Measurements from ENCODE around the gene CHRND.

Gene CHRND

DNA sequence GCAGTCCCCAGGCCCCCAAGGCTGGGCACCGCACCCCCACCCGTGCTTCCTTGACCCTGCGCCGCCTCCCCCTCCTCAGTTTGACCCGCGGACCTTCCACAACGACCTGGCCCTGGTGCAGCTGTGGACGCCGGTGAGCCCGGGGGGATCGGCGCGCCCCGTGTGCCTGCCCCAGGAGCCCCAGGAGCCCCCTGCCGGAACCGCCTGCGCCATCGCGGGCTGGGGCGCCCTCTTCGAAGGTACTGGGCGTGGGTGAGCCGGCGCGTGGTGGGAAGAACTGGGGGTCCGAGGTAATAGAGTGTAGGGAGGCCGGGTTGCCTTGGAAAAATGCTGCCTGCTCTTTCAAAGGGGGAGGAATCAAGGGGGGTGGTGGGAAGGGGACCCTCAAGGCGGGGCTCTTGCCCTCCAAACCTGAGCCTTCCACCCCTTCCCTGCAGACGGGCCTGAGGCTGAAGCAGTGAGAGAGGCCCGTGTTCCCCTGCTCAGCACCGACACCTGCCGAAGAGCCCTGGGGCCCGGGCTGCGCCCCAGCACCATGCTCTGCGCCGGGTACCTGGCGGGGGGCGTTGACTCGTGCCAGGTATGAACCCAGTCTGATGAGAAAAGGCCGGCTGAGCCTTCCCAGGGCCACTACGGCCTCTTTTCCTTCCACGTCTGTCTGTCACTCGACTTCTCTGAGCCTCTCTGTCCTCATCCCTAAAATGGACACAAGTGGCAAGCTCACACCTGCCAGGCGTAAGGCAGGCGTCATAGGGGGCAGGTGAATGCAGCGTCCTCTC, 3.1 kb upstream of the CHRND start:
- peaks cover 62% of the 10 kb centered on the region for H3K27me3 ChIP-seq (ENCODE audit: control insufficient read depth, insufficient read depth, low read length)
- peaks cover 8% of the 10 kb centered on the region; the same call in 1 of the 2 replicates for H3K4me1 ChIP-seq (ENCODE audit: control insufficient read depth, insufficient read depth, low read length)
- no peak overlapping the region for H3K27ac ChIP-seq (ENCODE audit: low read depth, low read length)
- H3K36me3 ChIP-seq (ENCODE audit: control insufficient read depth, insufficient read depth, low read length): no peaks in the 10 kb centered on the region
- H3K9me3 ChIP-seq (ENCODE audit: control insufficient read depth, insufficient read depth, low read length): no peaks in the 10 kb centered on the region
- H3K4me3 ChIP-seq (ENCODE audit: low read depth, low read length): peak overlapping the region; percentile 39; the same call in 1 of the 2 replicates
- H3K9ac ChIP-seq (ENCODE audit: low read depth, low read length): no peak overlapping the region

DNA sequence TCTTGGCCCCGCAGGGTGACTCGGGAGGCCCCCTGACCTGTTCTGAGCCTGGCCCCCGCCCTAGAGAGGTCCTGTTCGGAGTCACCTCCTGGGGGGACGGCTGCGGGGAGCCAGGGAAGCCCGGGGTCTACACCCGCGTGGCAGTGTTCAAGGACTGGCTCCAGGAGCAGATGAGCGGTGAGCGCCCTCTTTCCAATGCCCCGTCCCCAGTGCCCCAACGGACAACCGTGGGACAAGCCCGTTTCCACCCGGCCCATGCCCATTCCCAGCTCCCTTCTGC, 2.6 kb upstream of the CHRND start:
- H3K36me3 ChIP-seq (ENCODE audit: control insufficient read depth, insufficient read depth, low read length): no peaks in the 10 kb centered on the region
- peak overlapping the region; percentile 68 for H3K4me3 ChIP-seq (ENCODE audit: low read depth, low read length)
- H3K4me1 ChIP-seq (ENCODE audit: control insufficient read depth, insufficient read depth, low read length): peaks cover 8% of the 10 kb centered on the region; the same call in 1 of the 2 replicates
- H3K9me3 ChIP-seq (ENCODE audit: control insufficient read depth, insufficient read depth, low read length): no peaks in the 10 kb centered on the region
- no peak overlapping the region for H3K9ac ChIP-seq (ENCODE audit: low read depth, low read length)
- no peak overlapping the region for H3K27ac ChIP-seq (ENCODE audit: low read depth, low read length)
- H3K27me3 ChIP-seq (ENCODE audit: control insufficient read depth, insufficient read depth, low read length): peaks cover 67% of the 10 kb centered on the region

DNA sequence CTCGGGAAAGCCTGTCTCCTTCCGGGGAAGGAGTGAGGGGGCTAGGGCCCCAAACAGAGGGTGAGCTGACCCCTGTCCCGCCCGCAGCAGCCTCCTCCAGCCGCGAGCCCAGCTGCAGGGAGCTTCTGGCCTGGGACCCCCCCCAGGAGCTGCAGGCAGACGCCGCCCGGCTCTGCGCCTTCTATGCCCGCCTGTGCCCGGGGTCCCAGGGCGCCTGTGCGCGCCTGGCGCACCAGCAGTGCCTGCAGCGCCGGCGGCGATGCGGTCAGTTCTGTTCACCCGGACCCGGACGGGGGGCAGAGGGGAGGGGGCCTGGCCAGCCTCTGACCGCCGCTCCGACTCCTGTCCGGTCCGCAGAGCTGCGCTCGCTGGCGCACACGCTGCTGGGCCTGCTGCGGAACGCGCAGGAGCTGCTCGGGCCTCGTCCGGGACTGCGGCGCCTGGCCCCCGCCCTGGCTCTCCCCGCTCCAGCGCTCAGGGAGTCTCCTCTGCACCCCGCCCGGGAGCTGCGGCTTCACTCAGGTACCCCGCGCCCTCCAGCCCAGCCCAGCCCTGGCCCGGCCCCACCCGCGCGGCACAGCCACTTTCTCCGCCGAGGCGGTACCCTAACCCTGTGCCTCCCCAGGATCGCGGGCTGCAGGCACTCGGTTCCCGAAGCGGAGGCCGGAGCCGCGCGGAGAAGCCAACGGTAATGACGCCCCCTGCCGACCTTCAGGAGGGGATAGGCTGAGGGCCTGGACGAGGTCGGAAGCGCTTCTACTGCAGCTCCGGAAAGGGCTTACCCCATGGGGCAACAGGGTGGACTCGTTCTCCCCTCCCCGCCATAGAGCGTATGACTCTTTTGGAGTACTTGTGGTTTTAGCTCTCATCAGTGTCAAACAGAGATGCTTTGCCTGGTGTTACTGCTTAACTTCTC, 2.0 kb upstream of the CHRND start:
- H3K9me3 ChIP-seq (ENCODE audit: control insufficient read depth, insufficient read depth, low read length): no peaks in the 10 kb centered on the region
- peak overlapping the region; percentile 68 for H3K4me3 ChIP-seq (ENCODE audit: low read depth, low read length)
- H3K27me3 ChIP-seq (ENCODE audit: control insufficient read depth, insufficient read depth, low read length): peaks cover 67% of the 10 kb centered on the region
- peaks cover 8% of the 10 kb centered on the region; the same call in 1 of the 2 replicates for H3K4me1 ChIP-seq (ENCODE audit: control insufficient read depth, insufficient read depth, low read length)
- no peak overlapping the region for H3K9ac ChIP-seq (ENCODE audit: low read depth, low read length)
- H3K36me3 ChIP-seq (ENCODE audit: control insufficient read depth, insufficient read depth, low read length): no peaks in the 10 kb centered on the region
- H3K27ac ChIP-seq (ENCODE audit: low read depth, low read length): no peak overlapping the region

DNA sequence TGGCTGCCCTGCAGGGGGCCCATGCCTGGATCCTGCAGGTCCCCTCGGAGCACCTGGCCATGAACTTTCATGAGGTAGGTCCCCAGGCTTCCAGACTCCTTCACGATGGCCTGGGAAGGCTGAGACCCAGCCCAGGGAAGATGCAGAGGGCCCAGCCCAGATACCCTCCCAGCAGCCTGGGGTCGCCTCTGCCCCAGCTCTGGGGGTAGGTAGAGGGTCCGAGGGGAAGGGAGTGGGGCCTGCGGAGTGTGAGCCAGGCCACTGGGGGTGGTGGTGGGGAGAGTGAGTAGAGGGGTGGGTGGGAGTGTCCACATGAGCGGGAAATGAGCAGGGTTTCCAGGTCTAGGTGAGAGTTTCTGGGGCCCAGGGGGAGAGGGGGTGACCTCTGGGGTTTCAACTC, 1.2 kb upstream of the CHRND start:
- Histone ChIP-seq H3K9ac (ENCODE audit: low read depth, low read length) (no peak overlapping the region), H3K27me3 (ENCODE audit: control insufficient read depth, insufficient read depth, low read length) (peaks cover 61% of the 10 kb centered on the region)

DNA sequence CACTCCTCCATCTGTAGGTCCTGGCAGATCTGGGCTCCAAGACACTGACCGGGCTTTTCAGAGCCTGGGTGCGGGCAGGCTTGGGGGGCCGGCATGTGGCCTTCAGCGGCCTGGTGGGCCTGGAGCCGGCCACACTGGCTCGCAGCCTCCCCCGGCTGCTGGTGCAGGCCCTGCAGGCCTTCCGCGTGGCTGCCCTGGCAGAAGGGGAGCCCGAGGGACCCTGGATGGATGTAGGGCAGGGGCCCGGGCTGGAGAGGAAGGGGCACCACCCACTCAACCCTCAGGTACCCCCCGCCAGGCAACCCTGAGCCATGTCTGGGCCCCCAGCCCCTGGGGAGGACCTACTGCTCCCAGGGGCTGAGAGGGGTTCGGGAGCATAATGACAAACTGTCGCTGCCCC, 761 bp upstream of the CHRND start:
- H3K27me3 ChIP-seq (ENCODE audit: control insufficient read depth, insufficient read depth, low read length): peaks cover 59% of the 10 kb centered on the region
- no peaks in the 10 kb centered on the region for H3K36me3 ChIP-seq (ENCODE audit: control insufficient read depth, insufficient read depth, low read length)
- peaks cover 8% of the 10 kb centered on the region; the same call in 1 of the 2 replicates for H3K4me1 ChIP-seq (ENCODE audit: control insufficient read depth, insufficient read depth, low read length)
- no peak overlapping the region for H3K9ac ChIP-seq (ENCODE audit: low read depth, low read length)
- H3K27ac ChIP-seq (ENCODE audit: low read depth, low read length): no peak overlapping the region
- no peaks in the 10 kb centered on the region for H3K9me3 ChIP-seq (ENCODE audit: control insufficient read depth, insufficient read depth, low read length)
- H3K4me3 ChIP-seq (ENCODE audit: low read depth, low read length): no peak overlapping the region

More for the DNA sequence above, 1.2 kb upstream of the CHRND start:
- Histone ChIP-seq H3K27ac (ENCODE audit: low read depth, low read length) (no peak overlapping the region), H3K9me3 (ENCODE audit: control insufficient read depth, insufficient read depth, low read length) (no peaks in the 10 kb centered on the region), H3K4me1 (ENCODE audit: control insufficient read depth, insufficient read depth, low read length) (peaks cover 8% of the 10 kb centered on the region; the same call in 1 of the 2 replicates), H3K4me3 (ENCODE audit: low read depth, low read length) (0 out of 2 replicates have a peak overlapping the region, but pooled peaks have one; percentile 68), H3K36me3 (ENCODE audit: control insufficient read depth, insufficient read depth, low read length) (no peaks in the 10 kb centered on the region)

DNA sequence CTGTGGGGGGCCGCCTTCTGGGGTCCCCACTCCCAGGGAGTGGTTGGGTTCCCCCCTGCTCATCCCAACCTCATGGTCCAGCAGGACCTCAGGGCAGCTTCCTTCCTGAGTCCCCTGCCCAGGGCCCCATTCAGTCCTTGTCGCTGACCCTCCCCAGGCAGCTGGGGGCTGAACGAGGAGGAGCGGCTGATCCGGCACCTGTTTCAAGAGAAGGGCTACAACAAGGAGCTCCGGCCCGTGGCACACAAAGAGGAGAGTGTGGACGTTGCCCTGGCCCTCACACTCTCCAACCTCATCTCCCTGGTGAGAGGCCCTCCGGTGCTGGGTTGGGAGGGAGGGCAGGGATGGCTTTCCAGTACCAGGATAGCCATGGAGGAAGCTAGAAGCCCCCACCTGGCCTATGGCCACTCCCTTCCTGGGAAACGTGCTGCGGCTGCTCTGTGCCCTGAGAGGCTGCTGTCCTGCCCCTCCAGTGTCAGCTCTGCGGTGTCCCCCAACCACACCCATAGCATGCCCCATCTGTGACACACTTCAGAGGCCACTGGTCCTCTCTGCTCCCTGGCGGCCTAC, 497 bp downstream of the CHRND start:
- Histone ChIP-seq H3K27me3 (ENCODE audit: control insufficient read depth, insufficient read depth, low read length) (peaks cover 47% of the 10 kb centered on the region), H3K9me3 (ENCODE audit: control insufficient read depth, insufficient read depth, low read length) (no peaks in the 10 kb centered on the region), H3K27ac (ENCODE audit: low read depth, low read length) (no peak overlapping the region), H3K9ac (ENCODE audit: low read depth, low read length) (no peak overlapping the region), H3K36me3 (ENCODE audit: control insufficient read depth, insufficient read depth, low read length) (no peaks in the 10 kb centered on the region), H3K4me3 (ENCODE audit: low read depth, low read length) (no peak overlapping the region), H3K4me1 (ENCODE audit: control insufficient read depth, insufficient read depth, low read length) (peaks cover 8% of the 10 kb centered on the region; the same call in 1 of the 2 replicates)

DNA sequence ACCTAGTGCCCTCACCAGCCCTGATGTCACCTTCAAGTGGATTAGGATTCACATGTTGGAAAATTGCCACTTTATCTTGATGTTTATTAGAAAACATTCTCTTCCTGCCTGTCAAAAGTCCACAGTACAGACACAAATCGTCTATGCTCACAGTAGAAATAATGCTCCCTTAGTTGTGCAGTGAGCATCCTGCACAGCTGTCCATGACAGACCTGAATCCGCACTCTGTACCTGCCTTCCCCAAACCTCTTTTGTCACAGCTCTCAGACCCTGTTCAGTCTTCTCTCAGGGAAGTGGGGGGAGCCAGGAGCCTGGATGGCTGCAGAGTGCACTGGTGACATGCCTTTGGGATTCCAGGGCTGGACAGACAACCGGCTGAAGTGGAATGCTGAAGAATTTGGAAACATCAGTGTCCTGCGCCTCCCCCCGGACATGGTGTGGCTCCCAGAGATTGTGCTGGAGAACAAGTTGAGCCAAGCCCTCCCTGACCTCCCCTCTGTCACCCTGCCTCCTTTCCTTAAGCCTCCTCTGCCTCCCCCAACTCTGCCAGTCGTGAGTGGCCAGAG, 2.0 kb downstream of the CHRND start:
- Histone ChIP-seq H3K9me3 (ENCODE audit: control insufficient read depth, insufficient read depth, low read length) (no peaks in the 10 kb centered on the region), H3K4me1 (ENCODE audit: control insufficient read depth, insufficient read depth, low read length) (peaks cover 4% of the 10 kb centered on the region; the same call in 1 of the 2 replicates), H3K27ac (ENCODE audit: low read depth, low read length) (no peak overlapping the region), H3K4me3 (ENCODE audit: low read depth, low read length) (no peak overlapping the region), H3K27me3 (ENCODE audit: control insufficient read depth, insufficient read depth, low read length) (peaks cover 31% of the 10 kb centered on the region), H3K9ac (ENCODE audit: low read depth, low read length) (no peak overlapping the region), H3K36me3 (ENCODE audit: control insufficient read depth, insufficient read depth, low read length) (no peaks in the 10 kb centered on the region)

DNA sequence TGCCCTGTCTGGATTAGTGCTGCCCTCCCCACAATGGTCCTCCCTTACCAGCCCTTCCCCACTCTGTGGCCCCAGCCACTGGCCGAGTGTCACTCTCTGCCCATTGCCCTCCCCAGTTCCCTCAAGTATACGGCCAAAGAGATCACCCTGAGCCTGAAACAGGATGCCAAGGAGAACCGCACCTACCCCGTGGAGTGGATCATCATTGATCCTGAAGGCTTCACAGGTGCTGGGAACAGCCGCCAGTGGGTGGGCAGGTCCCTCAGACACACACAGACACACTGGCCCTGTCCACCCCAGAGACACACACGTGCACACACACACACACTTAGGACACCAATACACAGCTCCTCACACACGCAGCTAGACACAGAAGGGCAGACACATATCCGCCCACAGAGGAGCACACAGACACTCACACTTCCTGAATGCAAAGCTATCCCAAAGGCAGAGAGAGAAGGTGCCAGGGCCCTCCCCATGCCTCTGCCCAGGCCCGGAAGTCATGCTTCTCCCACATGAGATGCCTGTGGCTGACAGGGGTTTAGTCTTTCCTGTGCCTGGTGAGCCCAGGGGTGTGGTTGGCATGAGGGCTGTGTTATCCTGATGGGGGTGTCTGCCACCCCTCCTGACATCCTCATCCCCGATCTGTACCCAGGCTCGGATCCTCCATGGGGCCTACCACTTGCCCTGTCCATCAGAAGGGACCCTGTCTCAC, 2.9 kb downstream of the CHRND start:
- H3K4me3 ChIP-seq (ENCODE audit: low read depth, low read length): no peak overlapping the region

DNA sequence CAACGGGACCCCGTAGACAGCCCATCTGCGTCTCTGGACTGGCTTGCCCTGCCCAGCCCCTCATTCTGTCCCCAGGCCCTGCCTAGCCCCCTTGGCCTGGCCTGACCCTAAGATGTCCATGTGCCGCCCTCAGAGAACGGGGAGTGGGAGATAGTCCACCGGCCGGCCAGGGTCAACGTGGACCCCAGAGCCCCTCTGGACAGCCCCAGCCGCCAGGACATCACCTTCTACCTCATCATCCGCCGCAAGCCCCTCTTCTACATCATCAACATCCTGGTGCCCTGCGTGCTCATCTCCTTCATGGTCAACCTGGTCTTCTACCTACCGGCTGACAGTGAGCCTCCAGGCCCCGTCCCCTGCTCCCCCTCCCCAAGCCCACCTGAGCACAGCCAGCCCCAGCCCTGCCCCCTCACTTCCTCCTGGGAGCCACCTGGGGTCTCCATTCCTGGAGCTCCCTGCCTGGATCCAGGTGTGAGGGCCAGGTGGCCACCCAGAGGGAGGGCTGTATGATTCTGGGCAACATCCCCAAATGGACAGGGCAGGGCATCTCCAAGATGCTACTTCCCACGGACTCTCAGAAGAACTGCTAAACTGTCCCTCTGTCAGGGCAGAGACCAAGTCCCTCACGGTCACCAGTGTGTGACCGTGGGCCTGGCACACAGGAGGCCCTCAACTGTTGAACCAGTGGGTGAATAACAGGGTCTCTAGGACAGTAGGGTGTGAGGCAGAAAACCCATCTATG, 4.0 kb downstream of the CHRND start:
- Histone ChIP-seq H3K36me3 (ENCODE audit: control insufficient read depth, insufficient read depth, low read length) (no peaks in the 10 kb centered on the region), H3K9me3 (ENCODE audit: control insufficient read depth, insufficient read depth, low read length) (no peaks in the 10 kb centered on the region), H3K4me3 (ENCODE audit: low read depth, low read length) (no peak overlapping the region), H3K9ac (ENCODE audit: low read depth, low read length) (no peak overlapping the region), H3K27me3 (ENCODE audit: control insufficient read depth, insufficient read depth, low read length) (peaks cover 11% of the 10 kb centered on the region), H3K4me1 (ENCODE audit: control insufficient read depth, insufficient read depth, low read length) (no peaks in the 10 kb centered on the region), H3K27ac (ENCODE audit: low read depth, low read length) (no peak overlapping the region)

More for the DNA sequence above, 2.9 kb downstream of the CHRND start:
- Histone ChIP-seq H3K36me3 (ENCODE audit: control insufficient read depth, insufficient read depth, low read length) (no peaks in the 10 kb centered on the region), H3K27me3 (ENCODE audit: control insufficient read depth, insufficient read depth, low read length) (peaks cover 22% of the 10 kb centered on the region), H3K9me3 (ENCODE audit: control insufficient read depth, insufficient read depth, low read length) (no peaks in the 10 kb centered on the region), H3K9ac (ENCODE audit: low read depth, low read length) (no peak overlapping the region), H3K27ac (ENCODE audit: low read depth, low read length) (no peak overlapping the region), H3K4me1 (ENCODE audit: control insufficient read depth, insufficient read depth, low read length) (peaks cover 4% of the 10 kb centered on the region; the same call in 1 of the 2 replicates)

All from HUES48 (cell line).